Diencephalon (tissue), 1 donor: Measurements from ENCODE around the gene CHRNA7. TPM values are rescaled to one million over a fixed set of nuclear protein-coding genes. Genes with fewer than 3 reads are reported as not detected.

ENCODE experiments used
- small RNA-seq: library from RNA; depleted of rRNA; stranded (forward); fragments of <200 nt; gene quantifications from one replicate; pipeline ENCODE3, GENCODE V24; 2014
- total RNA-seq: library from RNA; depleted of rRNA; stranded (reverse); fragments of >200 nt; gene quantifications from one replicate; pipeline ENCODE4 v1.2.3, GENCODE V29; 2014

Gene CHRNA7
- total RNA-seq, result 12.7 TPM

DNA sequence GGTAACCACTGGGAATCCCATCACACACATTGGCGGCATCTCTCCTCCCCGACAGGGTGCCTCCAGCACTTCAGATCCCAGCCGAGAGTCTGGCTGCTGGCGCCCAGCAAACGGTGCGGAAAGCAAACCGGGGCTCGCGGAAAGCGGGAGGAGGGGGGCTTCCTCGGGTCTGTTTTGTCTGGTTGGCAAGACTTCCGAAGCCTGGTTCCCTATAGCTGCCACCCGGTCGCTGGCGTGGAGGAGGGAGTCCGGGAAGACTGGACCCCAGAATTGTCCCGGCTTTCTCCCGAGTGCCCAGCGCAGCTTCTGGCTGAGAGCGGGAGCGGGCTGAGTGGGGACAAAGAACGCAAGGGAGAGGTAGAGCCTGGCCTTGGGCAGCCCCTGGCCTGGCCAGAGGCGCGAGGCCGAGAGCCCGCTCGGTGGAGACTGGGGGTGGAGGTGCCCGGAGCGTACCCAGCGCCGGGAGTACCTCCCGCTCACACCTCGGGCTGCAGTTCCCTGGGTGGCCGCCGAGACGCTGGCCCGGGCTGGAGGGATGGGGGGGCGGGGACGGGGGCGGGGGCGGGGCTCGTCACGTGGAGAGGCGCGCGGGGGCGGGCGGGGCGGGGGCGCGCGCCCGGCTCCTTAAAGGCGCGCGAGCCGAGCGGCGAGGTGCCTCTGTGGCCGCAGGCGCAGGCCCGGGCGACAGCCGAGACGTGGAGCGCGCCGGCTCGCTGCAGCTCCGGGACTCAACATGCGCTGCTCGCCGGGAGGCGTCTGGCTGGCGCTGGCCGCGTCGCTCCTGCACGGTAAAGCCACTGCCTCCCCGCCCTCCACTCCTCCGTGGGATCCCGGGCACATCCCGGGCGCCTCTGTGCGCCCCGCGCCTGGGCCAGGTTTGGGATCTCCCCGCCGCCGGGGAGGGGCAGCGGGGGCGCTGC lies at the start of gene CHRNA7:
CHRNA7 (plus strand) TSS at position 654 of the 920 bp plus-strand sequence; CDS start at position 734, 80 bp downstream.

Small RNAs within 50 kb of the gene (small RNA-seq; reads per million reads assigned to genes)
- gene RF00019, result not detected

Other genes starting within 250 kb of the CHRNA7 start
- 18.7 TPM for gene OTUD7A, start 159.8 kb upstream of the CHRNA7 start, total RNA-seq